CD4-positive, alpha-beta T cell treated with Interferon alpha-2 for 1 hour (primary cell): Measurements from ENCODE around the gene LYST.

Experiments used
- DNase-seq, 2 donors: peaks; one replicate each; pipeline ENCODE4 v3.0.0-alpha.2; 2020 to 2022

Gene LYST

GRCh38 chr1:235708390-235708962, 158.2 kb downstream of the LYST start:
- no peak for DNase-seq

GRCh38 chr1:235703506-235703905, 163.2 kb downstream of the LYST start:
- DNase-seq = no peak

DNA sequence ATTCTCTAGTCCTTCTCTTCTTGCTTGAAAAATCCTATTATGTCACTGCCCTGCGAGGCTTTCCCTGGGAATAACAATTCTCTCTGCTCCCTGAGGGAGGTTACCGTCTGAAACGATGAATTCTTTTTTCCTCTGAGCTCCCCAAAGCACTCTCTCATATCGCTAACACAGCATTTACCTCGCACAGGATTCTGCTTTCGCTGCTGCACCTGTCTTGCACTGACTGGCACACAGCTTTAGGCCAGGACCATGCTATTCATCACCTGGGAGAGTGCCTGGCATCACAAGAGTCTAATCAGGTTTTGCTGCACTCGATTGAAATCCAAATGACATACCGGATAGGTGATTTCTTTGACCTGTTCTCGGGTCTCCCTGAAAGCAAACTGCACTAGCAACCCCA, 164.3 kb downstream of the LYST start:
- no peak for DNase-seq

DNA sequence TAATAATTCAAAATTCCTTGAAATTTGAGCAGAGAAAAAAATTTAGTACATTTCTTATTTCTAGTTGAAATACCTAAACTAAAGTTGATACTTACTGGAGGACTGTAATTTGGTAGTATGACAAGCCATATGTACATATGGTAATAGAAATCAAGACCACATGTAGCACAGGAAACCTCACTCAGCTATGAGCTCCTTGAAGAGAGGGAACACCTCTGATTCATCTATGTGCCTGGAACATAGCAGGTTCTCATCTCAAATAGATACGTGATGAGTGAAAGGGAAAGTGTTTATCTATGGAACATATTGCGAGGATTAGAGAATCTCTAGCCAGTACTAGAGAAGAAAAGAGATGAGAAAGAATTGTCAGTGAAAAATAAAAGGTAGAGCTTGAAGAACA, 169.2 kb downstream of the LYST start:
- peak in 1 of 2 donors; percentile 16 for DNase-seq

GRCh38 chr1:235689356-235689755, 177.3 kb downstream of the LYST start:
- no peak for DNase-seq

DNA sequence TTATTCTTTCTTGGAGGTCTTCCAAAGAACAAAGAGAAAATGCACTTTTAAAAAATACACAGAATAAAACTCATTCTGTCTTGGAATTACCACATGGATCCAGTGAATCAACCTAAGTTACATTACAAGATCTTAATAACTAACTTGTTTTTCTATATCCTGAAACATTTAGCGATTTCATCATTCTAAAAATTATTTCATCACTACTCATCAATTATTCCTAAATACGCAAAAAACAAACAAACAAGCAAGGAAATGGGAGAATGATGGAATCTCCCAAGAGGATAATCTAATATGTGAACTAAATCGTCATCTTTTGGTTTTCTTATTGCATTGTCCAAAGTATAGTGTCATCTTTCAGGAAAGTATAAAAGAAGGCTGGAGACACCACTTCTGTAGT, 178.6 kb downstream of the LYST start:
- DNase-seq = no peak

DNA sequence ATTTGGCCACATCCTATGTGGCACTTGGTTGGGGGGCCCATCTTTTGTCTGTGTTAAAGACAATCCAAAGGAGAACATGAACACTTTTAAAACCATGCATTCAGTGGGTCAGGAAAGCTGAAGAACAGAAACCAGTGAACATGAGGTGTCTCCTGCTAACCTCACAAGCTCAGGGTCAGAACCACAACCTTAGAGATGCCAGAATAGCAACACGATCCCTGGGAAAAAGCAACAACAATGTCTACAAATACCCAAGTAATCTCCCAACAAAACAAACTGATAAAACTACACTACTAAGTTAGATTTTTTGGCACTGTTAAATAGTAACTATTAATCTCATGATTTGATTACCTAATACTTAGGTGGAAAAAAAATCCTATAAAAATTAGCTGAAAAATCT, 183.1 kb downstream of the LYST start:
- no peak for DNase-seq

DNA sequence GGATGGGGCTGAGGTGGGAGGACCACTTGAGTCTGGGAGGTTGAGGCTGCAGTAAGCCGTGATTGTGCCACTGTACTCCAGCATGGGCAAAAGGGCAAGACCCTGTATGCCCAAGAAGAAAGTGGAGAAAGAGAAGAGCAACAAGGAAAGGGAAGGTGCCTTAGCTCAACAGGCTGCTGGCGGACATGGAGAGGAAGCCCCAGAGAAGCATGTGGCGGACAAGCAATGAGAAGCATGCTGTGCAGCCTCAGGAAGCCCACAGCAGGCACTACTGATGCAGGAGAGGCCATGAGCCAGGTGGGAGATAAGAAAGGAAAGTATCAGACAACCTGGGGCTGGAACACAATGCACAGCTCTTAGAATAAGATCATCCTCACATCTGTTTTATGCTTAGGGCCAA, 184.5 kb downstream of the LYST start:
- no peak for DNase-seq

- no peak for DNase-seq
Observed at GRCh38 chr1:235679644-235680043, 187.1 kb downstream of the LYST start.

- DNase-seq = no peak
Observed at GRCh38 chr1:235679005-235679404, 187.7 kb downstream of the LYST start.

- no peak for DNase-seq
Observed at GRCh38 chr1:235675152-235675890, 191.4 kb downstream of the LYST start.

DNA sequence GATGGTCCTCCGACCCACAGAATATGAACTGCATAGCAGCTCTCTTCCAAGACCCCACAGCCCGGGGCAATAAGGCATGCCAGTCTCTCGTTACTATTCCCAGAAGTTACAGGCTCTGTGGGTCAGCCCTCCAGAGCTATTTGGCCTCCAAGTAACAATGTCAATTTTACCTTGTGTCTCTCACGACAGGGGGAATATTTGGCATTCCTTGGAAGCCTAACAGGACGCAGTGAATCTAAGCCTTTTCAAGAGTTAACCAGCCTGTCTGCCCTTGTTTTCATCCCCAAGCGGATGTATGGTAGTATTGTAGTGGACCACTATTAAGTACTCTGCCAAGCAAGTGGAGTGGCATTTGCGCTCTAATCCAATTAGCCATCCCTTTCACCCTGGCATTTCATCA, 192.7 kb downstream of the LYST start:
- DNase-seq = no peak

GRCh38 chr1:235671992-235672391, 194.7 kb downstream of the LYST start:
- DNase-seq = no peak

- DNase-seq = no peak
Observed at GRCh38 chr1:235670157-235670776, 196.4 kb downstream of the LYST start.

DNA sequence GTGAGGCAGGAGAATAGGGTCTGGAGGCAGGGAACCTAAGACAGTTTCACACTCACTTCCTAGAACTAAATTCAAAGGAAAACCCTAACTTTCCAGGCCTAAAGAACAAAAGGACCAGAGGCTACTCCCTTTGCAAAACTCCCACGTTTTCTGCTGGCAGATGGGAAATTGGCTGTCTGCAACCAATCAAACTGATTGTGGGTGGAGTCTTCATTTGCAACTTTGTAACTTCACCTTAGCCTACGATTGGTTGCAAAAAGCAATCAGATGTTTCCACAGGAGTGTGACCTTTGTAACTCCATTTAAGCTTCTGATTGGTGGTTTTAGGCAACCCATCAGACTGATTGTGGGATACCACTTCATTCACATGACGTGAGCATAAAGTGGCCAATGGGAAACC, 197.4 kb downstream of the LYST start:
- DNase-seq = no peak

- DNase-seq = no peak
Observed at GRCh38 chr1:235663628-235664027, 203.1 kb downstream of the LYST start.

- no peak for DNase-seq
Observed at GRCh38 chr1:235661568-235661967, 205.1 kb downstream of the LYST start.

DNA sequence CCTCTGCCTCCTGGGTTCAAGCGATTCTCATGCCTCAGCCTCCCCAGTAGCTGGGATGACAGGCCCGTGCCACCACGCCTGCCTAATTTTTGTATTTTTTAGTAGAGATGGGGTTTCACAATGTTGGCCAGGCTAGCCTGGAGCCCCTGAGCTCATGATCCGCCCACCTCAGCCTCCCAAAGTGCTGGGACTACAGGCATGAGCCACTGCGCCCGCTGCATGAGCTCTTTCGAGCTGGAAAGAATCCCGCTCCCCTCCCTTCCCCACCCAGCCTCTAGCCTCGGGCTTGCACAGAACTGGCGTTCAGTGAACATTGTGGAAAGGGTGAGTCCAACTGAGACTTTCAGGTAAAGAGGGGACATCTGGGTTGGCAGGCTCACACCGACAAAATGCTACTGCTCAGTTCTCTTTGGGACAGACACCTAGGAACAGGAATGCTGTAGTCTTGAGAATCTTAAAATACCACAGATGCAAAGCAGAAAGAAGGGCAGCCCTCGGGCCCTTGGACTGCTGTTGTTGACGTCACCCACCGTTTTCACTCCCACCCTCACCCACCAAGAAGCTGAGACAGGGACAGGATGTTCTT, 207.4 kb downstream of the LYST start:
- DNase-seq = no peak

DNA sequence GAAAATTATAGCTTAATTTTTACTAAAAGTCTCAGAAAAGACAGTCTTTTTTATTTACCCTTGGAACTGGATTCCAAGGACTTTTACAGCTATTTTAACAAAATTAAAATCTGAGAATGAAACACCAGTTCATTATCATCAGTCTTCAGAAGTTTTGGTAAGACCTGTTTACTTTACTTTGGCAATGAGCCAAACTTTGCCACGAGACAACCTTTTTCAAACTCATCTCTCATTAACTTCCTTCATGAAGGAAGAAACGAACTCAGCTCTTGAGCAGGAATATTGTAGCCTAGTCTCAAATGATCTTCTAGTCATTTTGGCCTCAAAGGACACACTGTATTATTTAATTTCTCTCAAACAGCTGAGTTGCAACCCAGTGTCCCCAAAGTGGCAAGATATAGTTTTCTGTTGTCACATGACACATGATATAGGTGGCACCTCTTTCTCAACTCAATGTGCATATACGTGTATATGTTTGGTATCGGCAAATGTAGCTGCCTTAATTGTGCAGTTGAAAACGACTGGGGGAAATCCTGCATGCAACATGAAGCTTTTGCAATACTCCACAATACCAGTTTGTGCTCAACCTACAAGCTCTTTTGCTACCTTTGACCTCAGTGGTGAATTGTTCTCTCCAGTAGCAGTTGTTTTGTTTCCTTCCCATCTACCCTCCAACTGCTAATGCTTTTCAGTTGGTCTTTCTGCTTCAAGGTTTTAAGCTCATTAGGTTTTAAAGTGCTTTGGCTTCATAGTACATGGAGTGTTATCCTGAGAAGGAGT, 208.8 kb downstream of the LYST start:
- DNase-seq = no peak

DNA sequence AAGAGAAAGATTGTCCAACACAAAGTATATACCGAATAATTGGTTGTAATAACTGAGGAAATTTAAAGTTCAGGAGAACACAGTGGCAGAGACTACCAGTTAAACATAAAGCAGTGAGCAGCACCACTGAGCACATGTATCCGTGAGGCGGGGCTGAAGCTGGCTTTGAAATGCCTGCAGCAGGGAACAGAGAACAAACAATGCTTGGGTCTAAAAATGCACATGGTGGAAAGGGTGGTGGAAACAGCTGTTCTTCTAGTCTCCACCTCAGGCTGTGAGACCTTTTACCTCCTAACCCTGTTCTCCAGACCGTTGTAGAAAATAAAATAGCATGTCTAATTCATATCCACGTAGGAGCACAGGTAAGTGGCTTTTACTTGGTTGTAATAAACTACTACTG, 209.4 kb downstream of the LYST start:
- DNase-seq = no peak

DNA sequence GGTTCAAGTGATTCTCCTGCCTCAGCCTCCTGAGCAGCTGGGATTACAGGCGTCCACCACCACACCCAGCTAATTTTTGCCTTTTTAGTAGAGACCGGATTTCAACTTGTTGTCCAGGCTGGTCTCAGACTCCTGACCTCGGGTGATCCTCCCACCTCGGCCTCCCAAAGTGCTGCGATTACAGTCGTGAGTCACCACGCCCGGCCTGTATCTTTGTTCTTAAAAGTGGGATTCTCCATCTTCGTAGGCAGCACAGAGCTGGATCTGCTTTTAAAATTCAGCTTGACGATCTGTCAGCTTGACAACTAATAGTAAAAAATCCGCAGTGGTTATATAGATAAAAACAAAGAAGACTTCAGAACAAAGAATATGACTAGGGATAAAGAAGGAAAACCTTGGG, 214.3 kb downstream of the LYST start:
- no peak for DNase-seq

DNA sequence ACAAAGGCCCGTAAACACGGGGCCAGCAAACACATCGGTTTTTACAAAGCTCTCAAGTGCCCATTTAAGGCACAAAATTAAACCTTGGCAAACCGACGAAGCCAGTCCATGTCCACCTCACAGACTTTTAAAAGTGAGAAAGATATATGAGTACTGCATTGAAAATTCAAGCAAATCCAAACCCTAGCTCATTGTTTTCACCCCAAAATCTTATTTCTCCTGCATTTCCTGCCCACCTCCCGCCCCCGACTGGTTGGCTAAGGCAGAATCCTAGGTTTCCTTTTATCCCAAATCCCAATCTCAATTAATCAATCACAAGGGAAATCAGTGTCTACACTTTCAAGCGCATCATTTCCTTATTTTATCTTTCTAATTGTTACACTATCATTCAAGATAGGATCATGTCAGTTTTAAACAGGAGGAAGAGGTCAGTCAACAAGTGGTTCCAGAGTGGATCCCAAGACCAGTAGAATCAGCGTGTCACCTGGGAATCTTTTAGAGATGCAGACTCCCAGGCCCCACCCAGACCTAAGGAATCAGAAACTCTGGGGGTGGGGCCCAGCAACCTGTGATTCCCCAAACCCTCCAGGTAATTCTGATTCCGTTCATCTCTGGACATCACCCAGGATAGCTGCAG, 215.4 kb downstream of the LYST start:
- DNase-seq = no peak
